HG02840 (cell line): Measurements from ENCODE around the gene SYCP2L.
"Not testable (repeated sequence)": the region's sequence is repeated elsewhere in the genome, so short reads cannot be mapped to it uniquely, and the experiment has no call there.

Source experiments
- ATAC-seq: cut with Tn5 transposase; IDR thresholded peaks from one replicate; pipeline ENCODE4 v1.9.1; 2021; ENCODE audit warnings: mild to moderate bottlenecking, moderate library complexity, moderate number of reproducible peaks; ENCODE audit not compliant: unreplicated experiment, low FRiP score

The SYCP2L gene

GRCh38 chr6:11002176-11002575, 115.3 kb downstream of the SYCP2L start:
- ATAC-seq: no peak

- ATAC-seq: not testable (repeated sequence)
These were observed 116.4 kb downstream of the SYCP2L start for GRCh38 chr6:11003297-11003696.

GRCh38 chr6:11006061-11006460, 119.2 kb downstream of the SYCP2L start:
- ATAC-seq: no peak

GRCh38 chr6:11007715-11008608, 121.1 kb downstream of the SYCP2L start:
- ATAC-seq: no peak

GRCh38 chr6:11008821-11009220, 122.0 kb downstream of the SYCP2L start:
- no peak for ATAC-seq

- no peak for ATAC-seq
These were observed 122.5 kb downstream of the SYCP2L start for GRCh38 chr6:11009353-11009752.

- ATAC-seq: no peak
These were observed 125.0 kb downstream of the SYCP2L start for GRCh38 chr6:11011787-11012234.

- ATAC-seq: no peak
These were observed 125.5 kb downstream of the SYCP2L start for GRCh38 chr6:11012295-11012754.

- no peak for ATAC-seq
These were observed 126.3 kb downstream of the SYCP2L start for GRCh38 chr6:11012976-11013720.

- no peak for ATAC-seq
These were observed 126.8 kb downstream of the SYCP2L start for GRCh38 chr6:11013721-11014070.

- ATAC-seq: no peak
These were observed 128.2 kb downstream of the SYCP2L start for GRCh38 chr6:11015102-11015501.

- no peak for ATAC-seq
These were observed 129.6 kb downstream of the SYCP2L start for GRCh38 chr6:11016452-11016851.

GRCh38 chr6:11017090-11017489, 130.2 kb downstream of the SYCP2L start:
- no peak for ATAC-seq

GRCh38 chr6:11018225-11018624, 131.4 kb downstream of the SYCP2L start:
- no peak for ATAC-seq

GRCh38 chr6:11021003-11021402, 134.2 kb downstream of the SYCP2L start:
- no peak for ATAC-seq

- ATAC-seq: no peak
These were observed 134.9 kb downstream of the SYCP2L start for GRCh38 chr6:11021714-11022113.

- ATAC-seq: no peak
These were observed 136.2 kb downstream of the SYCP2L start for GRCh38 chr6:11023032-11023431.
